Measurements from ENCODE around the gene CCDC13.

DNA sequence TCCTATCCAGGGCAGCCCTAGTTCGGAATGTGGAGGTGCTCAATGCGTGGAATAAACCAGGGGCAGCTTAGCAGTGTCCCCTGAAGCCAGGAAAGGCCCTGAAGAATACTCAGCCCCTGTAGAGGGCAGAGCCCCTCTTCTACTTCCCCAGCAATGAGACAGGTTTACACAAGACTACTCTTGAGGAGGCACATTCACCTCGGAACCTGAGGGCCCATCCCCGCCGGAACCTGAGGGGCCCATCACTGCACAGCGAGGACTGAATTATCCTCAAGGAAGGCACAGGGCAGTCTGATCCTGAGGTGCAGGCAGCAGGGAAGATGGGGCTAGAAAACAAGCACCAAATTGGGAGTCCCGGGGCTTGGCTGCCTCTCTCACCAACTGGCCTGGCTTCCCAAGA, 22.2 kb downstream of the CCDC13 start:
- TF ChIP-seq, protein P1, sequence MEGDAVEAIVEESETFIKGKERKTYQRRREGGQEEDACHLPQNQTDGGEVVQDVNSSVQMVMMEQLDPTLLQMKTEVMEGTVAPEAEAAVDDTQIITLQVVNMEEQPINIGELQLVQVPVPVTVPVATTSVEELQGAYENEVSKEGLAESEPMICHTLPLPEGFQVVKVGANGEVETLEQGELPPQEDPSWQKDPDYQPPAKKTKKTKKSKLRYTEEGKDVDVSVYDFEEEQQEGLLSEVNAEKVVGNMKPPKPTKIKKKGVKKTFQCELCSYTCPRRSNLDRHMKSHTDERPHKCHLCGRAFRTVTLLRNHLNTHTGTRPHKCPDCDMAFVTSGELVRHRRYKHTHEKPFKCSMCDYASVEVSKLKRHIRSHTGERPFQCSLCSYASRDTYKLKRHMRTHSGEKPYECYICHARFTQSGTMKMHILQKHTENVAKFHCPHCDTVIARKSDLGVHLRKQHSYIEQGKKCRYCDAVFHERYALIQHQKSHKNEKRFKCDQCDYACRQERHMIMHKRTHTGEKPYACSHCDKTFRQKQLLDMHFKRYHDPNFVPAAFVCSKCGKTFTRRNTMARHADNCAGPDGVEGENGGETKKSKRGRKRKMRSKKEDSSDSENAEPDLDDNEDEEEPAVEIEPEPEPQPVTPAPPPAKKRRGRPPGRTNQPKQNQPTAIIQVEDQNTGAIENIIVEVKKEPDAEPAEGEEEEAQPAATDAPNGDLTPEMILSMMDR (IDR thresholded peaks at IDR 0.05), result no peak
- TF ChIP-seq POLR2A (IDR thresholded peaks at IDR 0.05; ENCODE audit: low read depth), result no peak
